HepG2 (cell line): ENCODE results near the gene CMTM1. TPM values are rescaled to one million over a fixed set of nuclear protein-coding genes. Genes with fewer than 3 reads are reported as not detected.

ENCODE experiments used
- FOXA3 ChIP-seq: IDR thresholded peaks from 2 replicates; pipeline ENCODE4 v1.6.1; 2016; ENCODE audit warnings: missing genetic modification reagents, missing compliant biosample characterization
- SRSF9 ChIP-seq: fragments of 200-400 bp; formaldehyde crosslinking; IDR thresholded peaks from 2 replicates; pipeline ENCODE4 v1.6.1; 2018; ENCODE audit warnings: borderline replicate concordance, mild to moderate bottlenecking, low read depth, low read length; ENCODE audit not compliant: insufficient read depth, poor library complexity, severe bottlenecking
- ZMYM3 ChIP-seq: sonication (generic); formaldehyde crosslinking; IDR thresholded peaks from 2 replicates; pipeline ENCODE4 v1.5.1; 2020; ENCODE audit warnings: mild to moderate bottlenecking, missing genetic modification reagents
- ZSCAN31 ChIP-seq: sonication (generic); formaldehyde crosslinking; IDR thresholded peaks from 2 replicates; pipeline ENCODE4 v1.5.0; 2020; ENCODE audit warnings: low read depth, mild to moderate bottlenecking, missing genetic modification reagents
- polyA plus RNA-seq, 8 experiments: library from polyadenylated mRNA; depleted of rRNA in 3 of 8; stranded (reverse) in 7 of 8; unstranded in 1 of 8; fragments of >200 nt; fragmentation: Illumina TruSeq in 4 of 8; extraction: Trizol in 4 of 8; gene quantifications; 2 replicates each; pipeline versions ENCODE4 v1.2.1 to v1.2.3, GENCODE V29; 2011 to 2016; ENCODE audit warnings: low read depth in 4 of 8, missing spikeins in 1 of 8, mixed read lengths in 1 of 8; ENCODE audit not compliant: insufficient read depth in 1 of 8
- total RNA-seq, 5 experiments: library from RNA; depleted of rRNA; stranded (reverse); fragments of >200 nt; fragmentation: Illumina TruSeq; extraction: Trizol; gene quantifications; 2 replicates each; pipeline ENCODE4 v1.2.3, GENCODE V29; 2016; ENCODE audit warnings: low read depth in 1 of 5
- TF ChIP-seq, protein P1 (sequence below): sonication (generic); formaldehyde crosslinking; IDR thresholded peaks from 2 replicates; pipeline ENCODE4 v1.5.0; 2020; ENCODE audit warnings: mild to moderate bottlenecking, missing genetic modification reagents
- TF ChIP-seq, protein P2 (sequence below): IDR thresholded peaks from 2 replicates; pipeline ENCODE4 v1.6.1; 2012; ENCODE audit warnings: low read length, improper control_type of control experiment

The CMTM1 gene
- total and polyA plus RNA-seq, 2 of the 13 experiments (the other 11 are each of a cell fraction or from before 2014, with no cell fraction given): 1.7 to 2.9 TPM

DNA sequence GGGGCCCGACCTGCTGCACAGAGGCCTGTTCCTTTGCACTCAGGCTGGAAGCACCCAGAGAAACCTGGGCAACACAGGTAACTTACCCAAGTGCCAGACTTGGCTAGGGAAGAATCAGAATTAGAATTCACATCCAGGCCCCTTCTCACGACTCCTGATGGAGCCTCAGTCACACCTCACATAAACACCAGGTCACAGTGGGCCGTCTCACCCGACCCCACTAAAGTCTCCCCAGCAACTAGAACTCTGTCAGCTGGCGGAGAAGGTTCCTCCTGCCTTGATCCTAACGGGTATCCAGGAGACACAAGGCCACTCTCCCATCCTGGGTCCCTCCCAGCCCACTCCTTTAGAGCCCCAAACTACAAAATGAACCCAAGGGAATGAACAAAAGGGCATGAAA, 22.7 kb upstream of the CMTM1 start (continued):
- TF ChIP-seq, protein P1, sequence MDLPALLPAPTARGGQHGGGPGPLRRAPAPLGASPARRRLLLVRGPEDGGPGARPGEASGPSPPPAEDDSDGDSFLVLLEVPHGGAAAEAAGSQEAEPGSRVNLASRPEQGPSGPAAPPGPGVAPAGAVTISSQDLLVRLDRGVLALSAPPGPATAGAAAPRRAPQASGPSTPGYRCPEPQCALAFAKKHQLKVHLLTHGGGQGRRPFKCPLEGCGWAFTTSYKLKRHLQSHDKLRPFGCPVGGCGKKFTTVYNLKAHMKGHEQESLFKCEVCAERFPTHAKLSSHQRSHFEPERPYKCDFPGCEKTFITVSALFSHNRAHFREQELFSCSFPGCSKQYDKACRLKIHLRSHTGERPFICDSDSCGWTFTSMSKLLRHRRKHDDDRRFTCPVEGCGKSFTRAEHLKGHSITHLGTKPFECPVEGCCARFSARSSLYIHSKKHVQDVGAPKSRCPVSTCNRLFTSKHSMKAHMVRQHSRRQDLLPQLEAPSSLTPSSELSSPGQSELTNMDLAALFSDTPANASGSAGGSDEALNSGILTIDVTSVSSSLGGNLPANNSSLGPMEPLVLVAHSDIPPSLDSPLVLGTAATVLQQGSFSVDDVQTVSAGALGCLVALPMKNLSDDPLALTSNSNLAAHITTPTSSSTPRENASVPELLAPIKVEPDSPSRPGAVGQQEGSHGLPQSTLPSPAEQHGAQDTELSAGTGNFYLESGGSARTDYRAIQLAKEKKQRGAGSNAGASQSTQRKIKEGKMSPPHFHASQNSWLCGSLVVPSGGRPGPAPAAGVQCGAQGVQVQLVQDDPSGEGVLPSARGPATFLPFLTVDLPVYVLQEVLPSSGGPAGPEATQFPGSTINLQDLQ (CRISPR knock-in tag): no peak
- TF ChIP-seq SRSF9 (no peak), ZSCAN31 (no peak), FOXA3 (CRISPR knock-in tag) (no peak), ZMYM3 (CRISPR knock-in tag) (no peak)
- TF ChIP-seq, protein P2, sequence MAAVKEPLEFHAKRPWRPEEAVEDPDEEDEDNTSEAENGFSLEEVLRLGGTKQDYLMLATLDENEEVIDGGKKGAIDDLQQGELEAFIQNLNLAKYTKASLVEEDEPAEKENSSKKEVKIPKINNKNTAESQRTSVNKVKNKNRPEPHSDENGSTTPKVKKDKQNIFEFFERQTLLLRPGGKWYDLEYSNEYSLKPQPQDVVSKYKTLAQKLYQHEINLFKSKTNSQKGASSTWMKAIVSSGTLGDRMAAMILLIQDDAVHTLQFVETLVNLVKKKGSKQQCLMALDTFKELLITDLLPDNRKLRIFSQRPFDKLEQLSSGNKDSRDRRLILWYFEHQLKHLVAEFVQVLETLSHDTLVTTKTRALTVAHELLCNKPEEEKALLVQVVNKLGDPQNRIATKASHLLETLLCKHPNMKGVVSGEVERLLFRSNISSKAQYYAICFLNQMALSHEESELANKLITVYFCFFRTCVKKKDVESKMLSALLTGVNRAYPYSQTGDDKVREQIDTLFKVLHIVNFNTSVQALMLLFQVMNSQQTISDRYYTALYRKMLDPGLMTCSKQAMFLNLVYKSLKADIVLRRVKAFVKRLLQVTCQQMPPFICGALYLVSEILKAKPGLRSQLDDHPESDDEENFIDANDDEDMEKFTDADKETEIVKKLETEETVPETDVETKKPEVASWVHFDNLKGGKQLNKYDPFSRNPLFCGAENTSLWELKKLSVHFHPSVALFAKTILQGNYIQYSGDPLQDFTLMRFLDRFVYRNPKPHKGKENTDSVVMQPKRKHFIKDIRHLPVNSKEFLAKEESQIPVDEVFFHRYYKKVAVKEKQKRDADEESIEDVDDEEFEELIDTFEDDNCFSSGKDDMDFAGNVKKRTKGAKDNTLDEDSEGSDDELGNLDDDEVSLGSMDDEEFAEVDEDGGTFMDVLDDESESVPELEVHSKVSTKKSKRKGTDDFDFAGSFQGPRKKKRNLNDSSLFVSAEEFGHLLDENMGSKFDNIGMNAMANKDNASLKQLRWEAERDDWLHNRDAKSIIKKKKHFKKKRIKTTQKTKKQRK: no peak
- TF ChIP-seq, all 625 proteins: peak for 0
